Keratinocyte (primary cell): ENCODE results near the gene CFAP90. TPM values are rescaled to one million over a fixed set of nuclear protein-coding genes. Genes with fewer than 3 reads are reported as not detected.

Experiments
- DNase-seq: peaks from one replicate; pipeline ENCODE4 v3.0.0-alpha.2; 2011; ENCODE audit warnings: low read depth, missing footprints, low spot score
- FAIRE-seq: peaks from 2 replicates; lab custom pipeline; 2011; peaks lifted over from hg19 to GRCh38; lab: Jason Lieb, UNC
- H2AFZ ChIP-seq: 2 replicates; pipeline ENCODE4 v1.6.0; 2012; ENCODE audit warnings: low read length, control low read depth, inconsistent platforms; ENCODE audit not compliant: control insufficient read depth
- H3K27ac ChIP-seq: 2 replicates; pipeline ENCODE4 v1.5.1; 2011; ENCODE audit warnings: low read length; ENCODE audit not compliant: control insufficient read depth, insufficient read depth
- H3K27me3 ChIP-seq: 3 replicates; pipeline ENCODE4 v1.6.0; 2011; ENCODE audit warnings: low read length; ENCODE audit not compliant: control insufficient read depth, insufficient read depth; ENCODE audit errors: extremely low read depth
- H3K36me3 ChIP-seq, 2 experiments: 2 replicates in 1 of 2; 3 replicates in 1 of 2; pipeline ENCODE4 v1.5.1; 2011; ENCODE audit warnings: low read length in 2 of 2, mild to moderate bottlenecking in 1 of 2; ENCODE audit not compliant: control insufficient read depth in 2 of 2, insufficient read depth in 2 of 2; ENCODE audit errors: extremely low read depth in 1 of 2
- H3K4me1 ChIP-seq: 3 replicates; pipeline ENCODE4 v1.5.1; 2011; ENCODE audit warnings: low read length; ENCODE audit not compliant: control insufficient read depth, insufficient read depth; ENCODE audit errors: extremely low read depth
- H3K4me2 ChIP-seq: 3 replicates; pipeline ENCODE4 v1.6.0; 2011; ENCODE audit warnings: low read depth, low read length; ENCODE audit not compliant: control insufficient read depth, insufficient read depth; ENCODE audit errors: extremely low read depth
- H3K4me3 ChIP-seq, 3 experiments: fragments of 200-600 bp in 1 of 3; sonication (generic) in 1 of 3; 2 replicates in 2 of 3; 3 replicates in 1 of 3; pipeline ENCODE4 v1.5.1; 2011 to 2016; ENCODE audit warnings: low read length in 3 of 3, mild to moderate bottlenecking in 3 of 3, control low read depth in 2 of 3, inconsistent platforms in 1 of 3, low read depth in 1 of 3, mixed read lengths in 1 of 3, mixed run types in 1 of 3, moderate library complexity in 1 of 3; ENCODE audit not compliant: control insufficient read depth in 2 of 3, insufficient read depth in 2 of 3; ENCODE audit errors: extremely low read depth in 1 of 3
- H3K79me2 ChIP-seq: 2 replicates; pipeline ENCODE4 v1.6.0; 2012; ENCODE audit warnings: low read length; ENCODE audit not compliant: control insufficient read depth, insufficient read depth
- H3K9ac ChIP-seq: 3 replicates; pipeline ENCODE4 v1.6.0; 2011; ENCODE audit warnings: low read length; ENCODE audit not compliant: control insufficient read depth, insufficient read depth; ENCODE audit errors: extremely low read depth
- H3K9me1 ChIP-seq: 3 replicates; pipeline ENCODE4 v1.6.0; 2011; ENCODE audit warnings: low read length; ENCODE audit not compliant: control insufficient read depth, insufficient read depth; ENCODE audit errors: extremely low read depth
- H3K9me3 ChIP-seq: 2 replicates; pipeline ENCODE4 v1.5.1; 2012; ENCODE audit warnings: low read depth, low read length; ENCODE audit not compliant: control insufficient read depth
- H4K20me1 ChIP-seq: 3 replicates; pipeline ENCODE4 v1.6.0; 2011; ENCODE audit warnings: low read length; ENCODE audit not compliant: control insufficient read depth, insufficient read depth; ENCODE audit errors: extremely low read depth
- CTCF ChIP-seq, 3 experiments: IDR thresholded peaks in 1 of 3; conservative IDR thresholded peaks in 1 of 3; optimal IDR thresholded peaks in 1 of 3; 2 replicates in 2 of 3; 3 replicates in 1 of 3; pipeline versions ENCODE3 to v1.5.1; 2011; ENCODE audit warnings: low read length in 3 of 3, mild to moderate bottlenecking in 3 of 3, moderate library complexity in 2 of 3, control low read depth in 1 of 3, inconsistent platforms in 1 of 3; ENCODE audit not compliant: insufficient read depth in 2 of 3; ENCODE audit errors: extremely low read depth in 1 of 3
- EZH2 ChIP-seq: IDR thresholded peaks from one replicate; pipeline ENCODE4 v1.6.1; 2012; ENCODE audit warnings: inconsistent platforms, mild to moderate bottlenecking, low read length, moderate library complexity
- dilution Hi-C: fragments of 300-500 bp; cut with MboI; formaldehyde crosslinking; loops from one replicate; pipeline ENCODE4 v1.7.0; 2020; ENCODE audit warnings: low sequenced_read_pairs; ENCODE audit not compliant: extremely low pct_ligation_motif_present
- polyA plus RNA-seq, 5 experiments: library from polyadenylated mRNA; depleted of rRNA in 3 of 5; stranded (reverse) in 3 of 5; stranded (forward) in 1 of 5; unstranded in 1 of 5; fragments of >200 nt; gene quantifications; 1 replicate in 1 of 5; 2 replicates in 3 of 5; 3 replicates in 1 of 5; pipeline versions ENCODE4 v1.2.1 to v1.2.3, GENCODE V29; 2011 to 2012; ENCODE audit warnings: missing spikeins in 2 of 5, low read depth in 1 of 5, low replicate concordance in 1 of 5

CFAP90 gene
- polyA plus RNA-seq, 1 donor (not counting 4 experiments of a cell fraction or from before 2014, with no cell fraction given): not detected

- Histone ChIP-seq H2AFZ (no peak overlapping the region), H3K79me2 (no peaks in the 10 kb centered on the region), H3K4me2 (no peak overlapping the region), H3K27me3 (peaks cover 13% of the 10 kb centered on the region), H3K9me1 (no peaks in the 10 kb centered on the region), H3K9me3 (no peaks in the 10 kb centered on the region), H4K20me1 (no peaks in the 10 kb centered on the region), H3K4me3 (no peak overlapping the region), H3K9ac (no peak overlapping the region), H3K4me1 (no peaks in the 10 kb centered on the region), H3K27ac (no peak overlapping the region), H3K36me3 (no peaks in the 10 kb centered on the region)
- TF ChIP-seq EZH2 (no peak), CTCF (optimal IDR thresholded peaks at IDR 0.05 in 1 of 3, IDR thresholded peaks at IDR 0.05 in 1 of 3, conservative IDR thresholded peaks at IDR 0.05 in 1 of 3; ENCODE audit: extremely low read depth in 1 of 3, insufficient read depth in 2 of 3, low read length in 3 of 3) (no peak)
- DNase-seq (no peak), FAIRE-seq (no peak)
- dilution Hi-C loops: no loop called here
These were observed 5.4 kb downstream of the CFAP90 start for GRCh38 chr5:7845557-7845956.

- Histone ChIP-seq H3K27me3 (peaks cover 11% of the 10 kb centered on the region), H3K36me3 (no peaks in the 10 kb centered on the region), H3K9ac (no peak overlapping the region), H3K79me2 (no peaks in the 10 kb centered on the region), H4K20me1 (no peaks in the 10 kb centered on the region), H3K4me3 (no peak overlapping the region), H3K4me1 (no peaks in the 10 kb centered on the region), H2AFZ (no peak overlapping the region), H3K9me3 (no peaks in the 10 kb centered on the region), H3K27ac (no peak overlapping the region), H3K9me1 (no peaks in the 10 kb centered on the region), H3K4me2 (no peak overlapping the region)
- no peak for FAIRE-seq
- dilution Hi-C loops: no loop called here
- DNase-seq: no peak
- TF ChIP-seq EZH2 (no peak), CTCF (optimal IDR thresholded peaks at IDR 0.05 in 1 of 3, IDR thresholded peaks at IDR 0.05 in 1 of 3, conservative IDR thresholded peaks at IDR 0.05 in 1 of 3; ENCODE audit: extremely low read depth in 1 of 3, insufficient read depth in 2 of 3, low read length in 3 of 3) (no peak)
These were observed 6.0 kb downstream of the CFAP90 start for GRCh38 chr5:7844901-7845300.
